Coronary artery (tissue), 2 donors: ENCODE data around the gene KNDC1.
A peak's percentile ranks its signal among the peaks of the same experiment; 100 is the strongest.

Experiments
- DNase-seq: peaks from one replicate; pipeline ENCODE4 v3.0.0-alpha.2; 2017; ENCODE audit warnings: low spot score
- H3K27ac ChIP-seq, 2 donors: fragments of 200-600 bp; sonication (generic); one replicate each; pipeline ENCODE4 v1.5.1; 2016 to 2019
- H3K4me3 ChIP-seq: fragments of 200-600 bp; sonication (generic); 2 replicates; pipeline ENCODE4 v1.5.1; 2016; ENCODE audit warnings: mild to moderate bottlenecking, moderate library complexity
- TF ChIP-seq, protein P1 (sequence below): fragments of 200-600 bp; sonication (generic); IDR thresholded peaks from one replicate; pipeline ENCODE4 v1.5.1; 2019; ENCODE audit warnings: antibody characterized with exemption

Gene KNDC1

DNA sequence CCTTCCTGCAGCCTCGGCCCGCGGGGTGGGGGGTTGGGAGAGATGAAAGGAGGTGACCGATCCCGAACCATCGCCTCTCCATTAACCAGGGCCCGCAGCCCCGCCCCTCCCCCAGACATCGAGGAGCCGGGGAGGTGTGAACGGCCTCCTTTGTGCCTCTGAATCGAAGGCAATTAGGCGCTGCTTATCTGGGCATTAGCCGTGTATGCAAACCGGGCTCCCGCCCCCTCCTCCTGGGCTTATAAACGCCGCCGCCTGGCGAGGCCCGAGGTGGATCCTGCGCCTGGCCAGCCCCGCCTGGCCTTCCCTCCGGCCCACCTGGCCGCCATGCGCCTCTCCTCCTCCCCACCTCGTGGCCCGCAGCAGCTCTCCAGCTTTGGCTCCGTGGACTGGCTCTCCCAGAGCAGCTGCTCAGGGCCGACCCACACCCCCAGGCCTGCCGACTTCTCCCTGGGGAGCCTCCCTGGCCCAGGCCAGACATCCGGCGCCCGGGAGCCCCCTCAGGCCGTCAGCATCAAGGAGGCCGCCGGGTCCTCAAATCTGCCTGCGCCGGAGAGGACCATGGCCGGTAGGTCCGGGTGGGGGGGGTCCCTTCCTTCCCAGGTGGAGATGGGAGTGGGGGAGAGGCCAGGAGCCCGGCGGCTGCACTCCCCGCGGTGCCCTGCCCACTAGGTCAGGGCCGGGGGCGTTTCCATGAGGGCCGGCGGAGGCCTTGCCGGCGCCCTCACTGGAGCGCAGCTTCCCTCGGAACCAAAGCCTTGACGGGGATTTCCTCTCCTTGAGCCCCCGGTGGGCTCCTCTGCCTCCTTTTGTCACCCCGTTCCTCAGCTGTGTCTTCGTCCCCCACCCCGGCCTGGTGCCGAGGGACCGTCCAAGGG is 77.8 kb downstream of the KNDC1 start, which contains the start of gene VENTX:
TSS of gene VENTX (plus strand) at position 268 of the 878 bp plus-strand sequence. CDS start at position 328, 60 bp downstream.
- DNase-seq, result no peak
- H3K4me3 ChIP-seq, result peak within 1 kb of the TSS; percentile 65
- H3K27ac ChIP-seq, result no peak within 1 kb of the TSS

DNA sequence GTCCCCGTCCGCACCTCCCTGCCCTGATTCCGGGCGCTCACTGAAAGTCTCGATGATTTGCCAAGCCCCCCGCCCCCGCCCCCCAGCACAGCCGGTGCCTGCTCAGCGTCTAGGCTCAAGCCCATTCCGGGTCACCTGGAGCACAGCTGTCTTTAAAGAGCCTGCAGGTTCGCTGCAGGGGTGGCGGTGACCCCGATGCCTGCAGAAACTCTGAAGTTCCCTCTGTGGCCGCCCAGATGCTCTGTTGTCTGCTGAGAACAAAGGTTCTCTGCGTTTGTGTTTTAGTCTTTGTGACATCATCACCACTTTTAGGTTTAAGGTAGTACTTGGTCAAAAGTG is 78.4 kb downstream of the KNDC1 start:
- no peak for DNase-seq
- Histone ChIP-seq H3K27ac (no peak overlapping the region), H3K4me3 (no peak overlapping the region)
- TF ChIP-seq, protein P1, sequence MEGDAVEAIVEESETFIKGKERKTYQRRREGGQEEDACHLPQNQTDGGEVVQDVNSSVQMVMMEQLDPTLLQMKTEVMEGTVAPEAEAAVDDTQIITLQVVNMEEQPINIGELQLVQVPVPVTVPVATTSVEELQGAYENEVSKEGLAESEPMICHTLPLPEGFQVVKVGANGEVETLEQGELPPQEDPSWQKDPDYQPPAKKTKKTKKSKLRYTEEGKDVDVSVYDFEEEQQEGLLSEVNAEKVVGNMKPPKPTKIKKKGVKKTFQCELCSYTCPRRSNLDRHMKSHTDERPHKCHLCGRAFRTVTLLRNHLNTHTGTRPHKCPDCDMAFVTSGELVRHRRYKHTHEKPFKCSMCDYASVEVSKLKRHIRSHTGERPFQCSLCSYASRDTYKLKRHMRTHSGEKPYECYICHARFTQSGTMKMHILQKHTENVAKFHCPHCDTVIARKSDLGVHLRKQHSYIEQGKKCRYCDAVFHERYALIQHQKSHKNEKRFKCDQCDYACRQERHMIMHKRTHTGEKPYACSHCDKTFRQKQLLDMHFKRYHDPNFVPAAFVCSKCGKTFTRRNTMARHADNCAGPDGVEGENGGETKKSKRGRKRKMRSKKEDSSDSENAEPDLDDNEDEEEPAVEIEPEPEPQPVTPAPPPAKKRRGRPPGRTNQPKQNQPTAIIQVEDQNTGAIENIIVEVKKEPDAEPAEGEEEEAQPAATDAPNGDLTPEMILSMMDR, result no peak

More for the DNA sequence above, 77.8 kb downstream of the KNDC1 start, which contains the start of gene VENTX:
- TF ChIP-seq, protein P1, result no peak

DNA sequence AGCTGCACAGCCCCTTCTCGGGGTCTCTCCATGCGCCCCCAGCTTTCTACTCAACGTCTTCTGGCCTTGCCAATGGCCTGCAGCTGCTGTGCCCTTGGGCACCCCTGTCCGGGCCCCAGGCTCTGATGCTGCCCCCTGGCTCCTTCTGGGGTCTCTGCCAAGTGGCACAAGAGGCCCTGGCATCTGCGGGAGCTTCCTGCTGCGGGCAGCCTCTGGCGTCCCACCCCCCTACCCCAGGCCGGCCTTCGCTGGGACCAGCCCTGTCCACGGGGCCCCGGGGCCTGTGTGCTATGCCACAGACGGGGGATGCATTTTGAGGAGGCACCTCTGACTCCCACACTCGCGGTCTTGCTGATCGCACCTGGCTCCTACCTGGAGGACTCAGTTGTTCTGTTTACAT is 80.0 kb downstream of the KNDC1 start:
- Histone ChIP-seq H3K27ac (no peak overlapping the region), H3K4me3 (no peak overlapping the region)
- DNase-seq, result no peak
- TF ChIP-seq, protein P1, result no peak

DNA sequence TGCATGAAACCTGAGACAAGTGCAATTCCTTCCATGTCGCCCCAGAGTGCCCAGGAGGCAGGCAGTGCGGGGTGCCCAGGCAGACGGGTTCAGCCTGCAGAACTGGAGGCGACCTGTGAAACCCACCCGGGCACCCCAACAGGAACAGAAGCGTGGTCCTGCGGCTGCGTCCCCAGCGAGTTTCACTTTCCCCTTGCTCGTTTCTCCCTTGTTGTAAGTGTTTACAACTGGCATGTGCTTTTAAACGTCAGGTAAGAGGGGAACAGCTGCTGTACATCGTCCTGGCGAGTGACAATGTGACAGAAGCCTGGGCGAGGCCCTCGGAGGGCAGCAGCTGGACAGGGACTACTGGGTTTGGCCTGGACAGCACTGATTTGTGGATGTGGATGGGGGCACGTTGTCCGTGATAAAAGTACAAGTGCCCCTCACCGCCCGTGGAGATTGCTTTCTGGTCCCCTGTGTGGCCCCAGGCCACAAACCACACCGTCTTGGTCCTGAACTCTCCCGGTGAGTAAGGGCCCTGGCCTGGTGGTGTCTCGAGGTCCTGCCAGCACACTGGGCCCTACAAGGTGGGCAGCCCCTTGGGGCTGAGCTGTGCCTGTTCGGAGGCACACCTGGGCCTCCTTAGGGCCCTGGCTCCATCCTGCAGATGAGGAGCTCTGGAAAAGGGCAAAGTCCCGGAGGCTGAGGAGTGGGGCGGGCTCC is 81.6 kb downstream of the KNDC1 start:
- DNase-seq, result no peak
- TF ChIP-seq, protein P1, result no peak
- Histone ChIP-seq H3K4me3 (peak overlapping the region; percentile 30), H3K27ac (no peak overlapping the region)

DNA sequence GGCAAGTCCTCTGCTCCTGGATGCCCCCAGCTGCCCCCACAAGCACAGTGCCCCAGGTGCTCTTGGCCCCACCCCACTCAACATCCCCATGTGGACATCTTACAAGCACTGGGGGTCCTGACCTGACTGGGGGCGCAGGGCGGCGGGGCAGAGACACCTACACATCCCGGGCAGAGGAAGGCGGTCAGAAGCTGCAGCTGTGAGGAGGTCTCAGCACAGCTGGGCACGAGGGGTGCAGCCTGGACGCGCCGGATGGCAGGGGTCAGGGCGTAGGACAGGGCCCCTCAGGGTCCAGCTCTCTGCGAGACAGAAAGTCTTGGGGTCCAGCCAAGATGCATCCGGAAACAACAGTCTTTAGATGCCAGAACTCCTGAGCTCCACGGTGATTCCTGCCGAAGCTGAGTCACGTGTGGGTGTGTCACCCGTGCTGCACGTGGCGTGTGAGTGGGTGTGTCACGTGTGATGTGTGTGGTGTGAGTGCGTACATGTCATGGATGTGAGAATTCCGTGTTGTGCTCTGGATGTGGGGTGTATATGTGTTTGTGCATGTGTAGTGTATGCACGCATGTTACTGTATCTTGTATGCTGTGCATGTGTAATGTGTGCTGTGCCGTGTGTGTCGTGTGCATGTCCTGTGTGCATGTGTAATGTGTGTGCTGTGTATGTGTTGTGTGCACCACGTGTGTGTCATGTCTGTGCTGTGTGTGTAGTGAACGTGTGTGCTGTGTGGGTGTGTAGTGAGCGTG is 82.8 kb downstream of the KNDC1 start:
- no peak for DNase-seq
- TF ChIP-seq, protein P1, result no peak
- Histone ChIP-seq H3K27ac (no peak overlapping the region), H3K4me3 (no peak overlapping the region)

DNA sequence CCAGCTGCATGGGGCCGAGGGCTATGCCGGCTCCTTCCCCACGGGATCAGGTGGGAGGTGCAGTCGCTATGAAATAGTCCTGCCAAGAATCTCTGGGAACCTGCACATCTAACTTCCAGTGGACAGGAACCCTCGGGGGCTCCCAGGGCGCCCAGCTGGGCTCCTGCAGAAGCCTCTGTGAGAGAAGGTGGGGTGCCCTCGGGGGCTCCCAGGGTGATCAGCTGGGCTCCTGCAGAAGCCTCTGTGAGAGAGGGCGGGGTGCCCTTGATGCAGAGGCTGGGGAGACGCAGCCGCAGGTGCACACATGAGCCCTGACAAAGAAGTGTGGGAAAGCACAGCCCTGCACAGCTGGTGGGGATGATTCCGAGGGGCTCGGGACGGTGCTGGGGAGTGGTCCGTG is 83.6 kb downstream of the KNDC1 start:
- TF ChIP-seq, protein P1, result no peak
- no peak for DNase-seq
- H3K4me3 ChIP-seq, result no peak overlapping the region
- H3K27ac ChIP-seq, result no peak overlapping the region
